Testis (tissue), 2 donors: Measurements from ENCODE around the gene ZNF574.

Experiments
- POLR2A ChIP-seq: fragments of 450-650 bp; IDR thresholded peaks from one replicate; pipeline ENCODE4 v1.6.1; 2017; ENCODE audit warnings: antibody characterized with exemption, mild to moderate bottlenecking, moderate library complexity
- TF ChIP-seq, protein P1 (sequence below), 3 experiments: fragments of 450-650 bp in 2 of 3; fragments of 200-600 bp in 1 of 3; sonication (generic) in 1 of 3; IDR thresholded peaks; one replicate each; pipeline ENCODE4 v1.5.1; 2016 to 2019; ENCODE audit warnings: antibody characterized with exemption in 3 of 3, mild to moderate bottlenecking in 2 of 3, moderate library complexity in 1 of 3

DNA sequence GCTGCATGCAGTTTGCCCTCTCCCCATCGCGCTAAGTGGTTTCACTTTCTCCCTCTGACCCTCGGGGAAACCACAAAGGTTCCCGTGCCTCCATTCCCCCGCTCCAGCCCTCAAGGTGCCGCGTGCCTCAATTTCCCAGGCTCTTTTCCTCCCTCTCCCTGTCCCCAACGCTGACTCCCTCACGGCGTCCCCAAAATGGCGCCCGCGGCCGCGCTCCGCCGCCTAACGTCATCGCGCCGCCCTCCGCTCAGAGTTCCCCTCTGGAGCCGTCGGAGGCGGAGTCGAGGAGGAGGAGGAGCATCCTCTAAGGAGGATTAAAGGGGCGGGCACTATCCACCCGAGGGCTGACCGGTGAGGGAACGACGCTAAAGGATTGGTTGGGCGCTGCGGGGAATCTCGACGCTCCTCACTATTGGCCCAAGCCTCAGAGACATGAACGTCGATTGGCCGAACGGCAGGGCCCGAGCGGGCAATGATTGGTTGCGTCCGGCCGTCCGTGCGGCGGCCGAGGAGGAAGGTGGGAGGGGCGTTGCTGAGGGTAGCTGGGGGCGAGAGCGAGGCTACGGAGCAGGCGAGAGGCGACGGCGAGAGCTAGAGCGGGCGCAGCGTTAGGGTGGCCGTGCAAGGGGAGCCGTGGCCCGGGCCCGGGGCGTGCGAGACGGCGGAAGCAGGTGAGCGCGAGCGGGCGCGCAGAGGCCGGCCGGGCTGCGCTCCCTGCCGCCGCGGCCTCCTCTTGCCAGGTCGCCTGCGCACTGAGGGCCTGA lies at the start of gene ZNF574:
- TF ChIP-seq, protein P1, sequence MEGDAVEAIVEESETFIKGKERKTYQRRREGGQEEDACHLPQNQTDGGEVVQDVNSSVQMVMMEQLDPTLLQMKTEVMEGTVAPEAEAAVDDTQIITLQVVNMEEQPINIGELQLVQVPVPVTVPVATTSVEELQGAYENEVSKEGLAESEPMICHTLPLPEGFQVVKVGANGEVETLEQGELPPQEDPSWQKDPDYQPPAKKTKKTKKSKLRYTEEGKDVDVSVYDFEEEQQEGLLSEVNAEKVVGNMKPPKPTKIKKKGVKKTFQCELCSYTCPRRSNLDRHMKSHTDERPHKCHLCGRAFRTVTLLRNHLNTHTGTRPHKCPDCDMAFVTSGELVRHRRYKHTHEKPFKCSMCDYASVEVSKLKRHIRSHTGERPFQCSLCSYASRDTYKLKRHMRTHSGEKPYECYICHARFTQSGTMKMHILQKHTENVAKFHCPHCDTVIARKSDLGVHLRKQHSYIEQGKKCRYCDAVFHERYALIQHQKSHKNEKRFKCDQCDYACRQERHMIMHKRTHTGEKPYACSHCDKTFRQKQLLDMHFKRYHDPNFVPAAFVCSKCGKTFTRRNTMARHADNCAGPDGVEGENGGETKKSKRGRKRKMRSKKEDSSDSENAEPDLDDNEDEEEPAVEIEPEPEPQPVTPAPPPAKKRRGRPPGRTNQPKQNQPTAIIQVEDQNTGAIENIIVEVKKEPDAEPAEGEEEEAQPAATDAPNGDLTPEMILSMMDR (IDR thresholded peaks at IDR 0.05): no peak
- TF ChIP-seq POLR2A: peak; percentile 90
